NCI-H1417 treated with DMSO at 0.1 percent for 48 hours (cell line): ENCODE results near the gene ZC3H7A.
A peak's percentile ranks its signal among the peaks of the same experiment; 100 is the strongest.
"Not testable (repeated sequence)": the region's sequence is repeated elsewhere in the genome, so short reads cannot be mapped to it uniquely, and the experiment has no call there.

ENCODE experiments used
- DNase-seq: peaks from one replicate; lab custom pipeline; 2025; lab: John Stamatoyannopoulos, UW

ZC3H7A gene

GRCh38 chr16:11799509-11800381 is 2.7 kb upstream of the ZC3H7A start:
- no peak for DNase-seq

GRCh38 chr16:11799017-11799381 is 1.9 kb upstream of the ZC3H7A start:
- no peak for DNase-seq

- no peak for DNase-seq
These were observed 870 bp upstream of the ZC3H7A start for GRCh38 chr16:11797957-11798299.

- no peak for DNase-seq
These were observed 562 bp downstream of the ZC3H7A start for GRCh38 chr16:11796227-11797165.

GRCh38 chr16:11795887-11796226 is 1.2 kb downstream of the ZC3H7A start:
- no peak for DNase-seq

GRCh38 chr16:11794996-11795886 is 1.8 kb downstream of the ZC3H7A start:
- no peak for DNase-seq

- no peak for DNase-seq
These were observed 2.6 kb downstream of the ZC3H7A start for GRCh38 chr16:11794447-11794846.

- no peak for DNase-seq
These were observed 3.2 kb downstream of the ZC3H7A start for GRCh38 chr16:11793840-11794239.

GRCh38 chr16:11792410-11793241 is 4.4 kb downstream of the ZC3H7A start:
- DNase-seq: peak; percentile 89

- no peak for DNase-seq
These were observed 5.8 kb downstream of the ZC3H7A start for GRCh38 chr16:11791144-11791828.

- DNase-seq: no peak
These were observed 8.1 kb downstream of the ZC3H7A start for GRCh38 chr16:11788914-11789313.

- not testable (repeated sequence) for DNase-seq
These were observed 12.0 kb downstream of the ZC3H7A start for GRCh38 chr16:11784980-11785599.

GRCh38 chr16:11784381-11784780 is 12.7 kb downstream of the ZC3H7A start:
- not testable (repeated sequence) for DNase-seq

- DNase-seq: no peak
These were observed 13.1 kb downstream of the ZC3H7A start for GRCh38 chr16:11784038-11784369.

- no peak for DNase-seq
These were observed 13.6 kb downstream of the ZC3H7A start for GRCh38 chr16:11783319-11784037.

GRCh38 chr16:11781773-11782172 is 15.3 kb downstream of the ZC3H7A start:
- no peak for DNase-seq

- DNase-seq: no peak
These were observed 15.9 kb downstream of the ZC3H7A start for GRCh38 chr16:11780991-11781680.

GRCh38 chr16:11779074-11779473 is 18.0 kb downstream of the ZC3H7A start:
- no peak for DNase-seq

- DNase-seq: no peak
These were observed 22.9 kb downstream of the ZC3H7A start for GRCh38 chr16:11774065-11774626.
